HEK293 (cell line): Measurements from ENCODE around the gene GTPBP1.

Experiments
- CTCF ChIP-seq: fragments of 450-650 bp; formaldehyde crosslinking; IDR thresholded peaks from 2 replicates; pipeline ENCODE4 v1.5.1; 2016; ENCODE audit warnings: missing biosample characterization, missing genetic modification characterization
- KLF16 ChIP-seq: fragments of 450-650 bp; formaldehyde crosslinking; IDR thresholded peaks from 2 replicates; pipeline ENCODE4 v1.5.1; 2017; ENCODE audit warnings: missing biosample characterization, missing genetic modification characterization
- KLF7 ChIP-seq: fragments of 450-650 bp; formaldehyde crosslinking; IDR thresholded peaks from 2 replicates; pipeline ENCODE4 v1.5.1; 2016; ENCODE audit warnings: missing biosample characterization, missing genetic modification characterization, borderline replicate concordance
- MEIS1 ChIP-seq: sonication (generic); formaldehyde crosslinking; IDR thresholded peaks from 2 replicates; pipeline ENCODE4 v1.8.1; 2022; ENCODE audit warnings: missing genetic modification reagents, mild to moderate bottlenecking, borderline replicate concordance
- SP2 ChIP-seq: fragments of 450-650 bp; formaldehyde crosslinking; IDR thresholded peaks from 2 replicates; pipeline ENCODE4 v1.5.1; 2016; ENCODE audit warnings: missing biosample characterization, missing genetic modification characterization
- ZFP37 ChIP-seq: fragments of 450-650 bp; formaldehyde crosslinking; IDR thresholded peaks from 2 replicates; pipeline ENCODE4 v1.5.1; 2016; ENCODE audit warnings: missing biosample characterization, missing genetic modification characterization
- ZFP41 ChIP-seq: fragments of 450-650 bp; formaldehyde crosslinking; IDR thresholded peaks from 2 replicates; pipeline ENCODE4 v1.5.1; 2016; ENCODE audit warnings: missing biosample characterization, missing genetic modification characterization, borderline replicate concordance
- ZNF146 ChIP-seq: fragments of 450-650 bp; formaldehyde crosslinking; IDR thresholded peaks from 2 replicates; pipeline ENCODE4 v1.5.1; 2016; ENCODE audit warnings: missing biosample characterization, missing genetic modification characterization
- ZNF175 ChIP-seq: fragments of 450-650 bp; formaldehyde crosslinking; IDR thresholded peaks from 2 replicates; pipeline ENCODE4 v1.5.1; 2016; ENCODE audit warnings: missing biosample characterization, missing genetic modification characterization
- ZNF324 ChIP-seq: fragments of 450-650 bp; formaldehyde crosslinking; IDR thresholded peaks from 2 replicates; pipeline ENCODE4 v1.5.1; 2016; ENCODE audit warnings: missing biosample characterization, missing genetic modification characterization
- ZNF394 ChIP-seq: fragments of 450-650 bp; formaldehyde crosslinking; IDR thresholded peaks from 2 replicates; pipeline ENCODE4 v1.5.1; 2016; ENCODE audit warnings: missing biosample characterization, missing genetic modification characterization, mild to moderate bottlenecking, moderate library complexity, borderline replicate concordance
- ZNF473 ChIP-seq: fragments of 450-650 bp; formaldehyde crosslinking; IDR thresholded peaks from 2 replicates; pipeline ENCODE4 v1.5.1; 2017; ENCODE audit warnings: missing biosample characterization, missing genetic modification characterization
- ZNF501 ChIP-seq: fragments of 450-650 bp; formaldehyde crosslinking; IDR thresholded peaks from 2 replicates; pipeline ENCODE4 v1.5.1; 2016; ENCODE audit warnings: missing biosample characterization, missing genetic modification characterization
- ZNF544 ChIP-seq: fragments of 450-650 bp; formaldehyde crosslinking; IDR thresholded peaks from 2 replicates; pipeline ENCODE4 v1.5.0; 2017; ENCODE audit warnings: missing biosample characterization, missing genetic modification characterization

- TF ChIP-seq ZNF473 (tag by site-specific recombination), result no peak
- TF ChIP-seq KLF16, result no peak
- no peak for TF ChIP-seq ZFP41 (tag by site-specific recombination)
- no peak for TF ChIP-seq ZNF175
- TF ChIP-seq ZFP37 (tag by site-specific recombination), result no peak
- TF ChIP-seq CTCF (tag by site-specific recombination), result no peak
- TF ChIP-seq ZNF394, result no peak
- TF ChIP-seq ZNF146 (tag by site-specific recombination), result no peak
- TF ChIP-seq SP2 (tag by site-specific recombination), result no peak
- no peak for TF ChIP-seq ZNF544
- TF ChIP-seq MEIS1 (CRISPR knock-in tag), result no peak
- no peak for TF ChIP-seq ZNF501
- TF ChIP-seq KLF7 (tag by site-specific recombination), result no peak
- no peak for TF ChIP-seq ZNF324 (tag by site-specific recombination)
Measured at GRCh38 chr22:38706901-38707195, 1.1 kb downstream of the GTPBP1 start.
